Neural cell (in vitro differentiated cells): ENCODE measurements around the gene SIX4. TPM values are rescaled to one million over a fixed set of nuclear protein-coding genes. Genes with fewer than 3 reads are reported as not detected.
A peak's percentile ranks its signal among the peaks of the same experiment; 100 is the strongest.

Experiments used
- H2AFZ ChIP-seq: fragments of 200-600, 300-800 bp; sonication (generic), shearing (Covaris generic); 2 replicates; pipeline ENCODE4 v1.6.0; 2014; ENCODE audit warnings: low read depth, mild to moderate bottlenecking, antibody characterized with exemption, low read length, moderate library complexity
- H3F3A ChIP-seq: fragments of 200-600 bp; shearing (Covaris generic); 2 replicates; pipeline ENCODE4 v1.6.1; 2016; ENCODE audit warnings: mild to moderate bottlenecking, moderate library complexity, mixed read lengths, antibody characterized with exemption, low read length; ENCODE audit not compliant: insufficient read depth, poor library complexity, severe bottlenecking
- H3K27ac ChIP-seq: fragments of 200-600, 300-800 bp; sonication (generic), shearing (Covaris generic); 2 replicates; pipeline ENCODE4 v1.5.1; 2014; ENCODE audit warnings: mild to moderate bottlenecking, low read length, moderate library complexity
- H3K27me3 ChIP-seq: fragments of 300-800, 200-600 bp; sonication (generic), shearing (Covaris generic); 2 replicates; pipeline ENCODE4 v1.6.0; 2014; ENCODE audit warnings: mild to moderate bottlenecking, low read depth, low read length, moderate library complexity; ENCODE audit not compliant: insufficient read depth
- H3K36me3 ChIP-seq: fragments of 300-800, 200-600 bp; sonication (generic), shearing (Covaris generic); 2 replicates; pipeline ENCODE4 v1.5.1; 2014; ENCODE audit warnings: mild to moderate bottlenecking, antibody characterized with exemption, low read length, moderate library complexity; ENCODE audit not compliant: insufficient read depth
- H3K4me2 ChIP-seq: fragments of 300-800, 200-600 bp; sonication (generic), shearing (Covaris generic); 2 replicates; pipeline ENCODE4 v1.6.0; 2014; ENCODE audit warnings: mild to moderate bottlenecking, low read length
- H3K4me3 ChIP-seq: fragments of 300-800, 200-600 bp; sonication (generic), shearing (Covaris generic); 2 replicates; pipeline ENCODE4 v1.5.1; 2014; ENCODE audit warnings: mild to moderate bottlenecking, low read length, moderate library complexity
- H3K79me2 ChIP-seq: fragments of 200-600 bp; shearing (Covaris generic); replicated peaks from 2 replicates; pipeline ENCODE4 v1.6.0; 2014; ENCODE audit warnings: mild to moderate bottlenecking, low read length, moderate library complexity; ENCODE audit not compliant: insufficient read depth
- H3K9ac ChIP-seq: fragments of 300-800, 200-600 bp; sonication (generic), shearing (Covaris generic); 2 replicates; pipeline ENCODE4 v1.6.1; 2016; ENCODE audit warnings: mild to moderate bottlenecking, low read length, mixed read lengths
- H3K9me2 ChIP-seq: fragments of 200-600 bp; shearing (Covaris generic); 2 replicates; pipeline ENCODE4 v1.6.1; 2016; ENCODE audit warnings: mild to moderate bottlenecking, low read length, mixed read lengths; ENCODE audit not compliant: insufficient read depth
- H3K9me3 ChIP-seq: fragments of 200-600, 300-800 bp; sonication (generic), shearing (Covaris generic); 2 replicates; pipeline ENCODE4 v1.6.1; 2016; ENCODE audit warnings: mild to moderate bottlenecking, mixed run types, low read length, moderate library complexity, mixed read lengths
- H4K20me1 ChIP-seq: fragments of 200-600 bp; shearing (Covaris generic); 2 replicates; pipeline ENCODE4 v1.6.1; 2016; ENCODE audit warnings: mild to moderate bottlenecking, mixed run types; ENCODE audit not compliant: insufficient read depth
- EP300 ChIP-seq: fragments of 450-650 bp; conservative IDR thresholded peaks from 2 replicates; pipeline ENCODE4 v1.6.1; 2014; ENCODE audit warnings: antibody characterized with exemption, mild to moderate bottlenecking, moderate library complexity; ENCODE audit not compliant: poor library complexity, severe bottlenecking
- EZH2 ChIP-seq: fragments of 200-600, 300-800 bp; shearing (Covaris generic), sonication (generic); IDR thresholded peaks from 2 replicates; pipeline ENCODE4 v1.6.1; 2014; ENCODE audit warnings: antibody characterized with exemption, low read length, borderline replicate concordance, mild to moderate bottlenecking; ENCODE audit not compliant: insufficient read depth, poor library complexity, severe bottlenecking
- MXI1 ChIP-seq: fragments of 450-650 bp; conservative IDR thresholded peaks from 2 replicates; pipeline ENCODE4 v1.6.1; 2014; ENCODE audit warnings: antibody characterized with exemption, mild to moderate bottlenecking; ENCODE audit not compliant: poor library complexity, severe bottlenecking
- POLR2AphosphoS5 ChIP-seq: IDR thresholded peaks from 2 replicates; pipeline ENCODE4 v1.6.1; 2012
- RAD21 ChIP-seq: fragments of 450-650 bp; conservative IDR thresholded peaks from 2 replicates; pipeline ENCODE4 v1.6.1; 2014; ENCODE audit warnings: antibody characterized with exemption, mild to moderate bottlenecking, moderate library complexity
- SMC3 ChIP-seq: fragments of 450-650 bp; conservative IDR thresholded peaks from 2 replicates; pipeline ENCODE4 v1.6.1; 2014; ENCODE audit warnings: antibody characterized with exemption, mild to moderate bottlenecking, moderate library complexity; ENCODE audit not compliant: poor library complexity
- TAF1 ChIP-seq: IDR thresholded peaks from 2 replicates; pipeline ENCODE4 v1.6.1; 2012; ENCODE audit warnings: low read depth
- polyA plus RNA-seq: library from polyadenylated mRNA; depleted of rRNA; stranded (reverse); fragments of >200 nt; gene quantifications from 2 replicates; pipeline ENCODE4 v1.2.3, GENCODE V29; 2014
- TF ChIP-seq, protein P1 (sequence below): IDR thresholded peaks from 2 replicates; pipeline ENCODE4 v1.6.1; 2012; ENCODE audit warnings: borderline replicate concordance

The SIX4 gene
- polyA plus RNA-seq, 1 donor from 2014 or later = 1.1 TPM

DNA sequence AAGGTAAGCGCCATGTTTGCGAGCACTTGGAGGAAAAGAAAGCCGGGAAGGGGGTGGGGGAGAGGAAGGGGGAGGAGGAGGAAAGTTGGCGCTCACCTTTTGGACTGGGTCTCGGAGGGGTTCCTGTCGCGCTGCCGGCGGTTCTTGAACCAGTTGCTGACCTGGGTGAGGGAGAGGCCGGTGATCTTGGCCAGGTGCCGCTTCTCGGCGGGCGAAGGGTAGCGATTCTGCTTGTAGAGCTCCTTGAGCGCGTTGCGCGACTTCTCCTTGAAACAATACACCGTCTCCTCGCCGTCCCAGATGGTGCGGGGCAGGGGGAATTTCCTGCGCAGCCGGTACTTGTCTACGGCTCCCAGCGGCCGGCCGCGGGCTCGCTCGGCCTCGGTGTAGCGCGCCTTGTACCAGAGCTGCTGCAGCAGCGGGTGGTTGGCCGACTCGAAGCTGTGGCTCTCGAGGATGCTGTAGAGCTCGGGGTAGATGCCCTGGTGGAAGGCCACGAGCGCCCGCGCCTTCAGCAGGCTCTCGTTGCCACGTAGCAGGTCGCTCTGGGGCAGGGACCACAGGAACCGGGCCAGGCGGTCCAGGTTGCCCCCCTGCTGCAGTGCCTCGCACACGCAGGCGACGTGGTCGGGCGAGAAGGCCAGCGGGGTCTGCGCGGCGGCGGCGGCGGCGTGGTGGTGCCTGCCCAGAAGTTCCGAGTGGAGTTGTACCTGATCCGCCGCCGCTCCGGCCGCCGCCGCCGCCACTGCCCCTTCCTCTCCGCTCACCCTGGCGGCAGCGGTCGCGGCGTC, 840 bp downstream of the SIX4 start:
- Histone ChIP-seq H3K9me3 (no peaks in the 10 kb centered on the region), H2AFZ (peak overlapping the region; percentile 65), H3K9ac (peak overlapping the region; percentile 66), H3K27me3 (peaks cover 46% of the 10 kb centered on the region), H3K27ac (peak overlapping the region; percentile 12), H3K9me2 (no peaks in the 10 kb centered on the region), H3F3A (no peaks in the 10 kb centered on the region), H4K20me1 (no peaks in the 10 kb centered on the region), H3K4me3 (peak overlapping the region; percentile 96), H3K79me2 (no peaks in the 10 kb centered on the region), H3K36me3 (no peaks in the 10 kb centered on the region), H3K4me2 (peak overlapping the region; percentile 45)
- TF ChIP-seq, protein P1, sequence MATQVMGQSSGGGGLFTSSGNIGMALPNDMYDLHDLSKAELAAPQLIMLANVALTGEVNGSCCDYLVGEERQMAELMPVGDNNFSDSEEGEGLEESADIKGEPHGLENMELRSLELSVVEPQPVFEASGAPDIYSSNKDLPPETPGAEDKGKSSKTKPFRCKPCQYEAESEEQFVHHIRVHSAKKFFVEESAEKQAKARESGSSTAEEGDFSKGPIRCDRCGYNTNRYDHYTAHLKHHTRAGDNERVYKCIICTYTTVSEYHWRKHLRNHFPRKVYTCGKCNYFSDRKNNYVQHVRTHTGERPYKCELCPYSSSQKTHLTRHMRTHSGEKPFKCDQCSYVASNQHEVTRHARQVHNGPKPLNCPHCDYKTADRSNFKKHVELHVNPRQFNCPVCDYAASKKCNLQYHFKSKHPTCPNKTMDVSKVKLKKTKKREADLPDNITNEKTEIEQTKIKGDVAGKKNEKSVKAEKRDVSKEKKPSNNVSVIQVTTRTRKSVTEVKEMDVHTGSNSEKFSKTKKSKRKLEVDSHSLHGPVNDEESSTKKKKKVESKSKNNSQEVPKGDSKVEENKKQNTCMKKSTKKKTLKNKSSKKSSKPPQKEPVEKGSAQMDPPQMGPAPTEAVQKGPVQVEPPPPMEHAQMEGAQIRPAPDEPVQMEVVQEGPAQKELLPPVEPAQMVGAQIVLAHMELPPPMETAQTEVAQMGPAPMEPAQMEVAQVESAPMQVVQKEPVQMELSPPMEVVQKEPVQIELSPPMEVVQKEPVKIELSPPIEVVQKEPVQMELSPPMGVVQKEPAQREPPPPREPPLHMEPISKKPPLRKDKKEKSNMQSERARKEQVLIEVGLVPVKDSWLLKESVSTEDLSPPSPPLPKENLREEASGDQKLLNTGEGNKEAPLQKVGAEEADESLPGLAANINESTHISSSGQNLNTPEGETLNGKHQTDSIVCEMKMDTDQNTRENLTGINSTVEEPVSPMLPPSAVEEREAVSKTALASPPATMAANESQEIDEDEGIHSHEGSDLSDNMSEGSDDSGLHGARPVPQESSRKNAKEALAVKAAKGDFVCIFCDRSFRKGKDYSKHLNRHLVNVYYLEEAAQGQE = no peak
- TF ChIP-seq MXI1 (peak; percentile 53), EZH2 (no peak), RAD21 (peak; percentile 14), POLR2AphosphoS5 (peak; percentile 23)

DNA sequence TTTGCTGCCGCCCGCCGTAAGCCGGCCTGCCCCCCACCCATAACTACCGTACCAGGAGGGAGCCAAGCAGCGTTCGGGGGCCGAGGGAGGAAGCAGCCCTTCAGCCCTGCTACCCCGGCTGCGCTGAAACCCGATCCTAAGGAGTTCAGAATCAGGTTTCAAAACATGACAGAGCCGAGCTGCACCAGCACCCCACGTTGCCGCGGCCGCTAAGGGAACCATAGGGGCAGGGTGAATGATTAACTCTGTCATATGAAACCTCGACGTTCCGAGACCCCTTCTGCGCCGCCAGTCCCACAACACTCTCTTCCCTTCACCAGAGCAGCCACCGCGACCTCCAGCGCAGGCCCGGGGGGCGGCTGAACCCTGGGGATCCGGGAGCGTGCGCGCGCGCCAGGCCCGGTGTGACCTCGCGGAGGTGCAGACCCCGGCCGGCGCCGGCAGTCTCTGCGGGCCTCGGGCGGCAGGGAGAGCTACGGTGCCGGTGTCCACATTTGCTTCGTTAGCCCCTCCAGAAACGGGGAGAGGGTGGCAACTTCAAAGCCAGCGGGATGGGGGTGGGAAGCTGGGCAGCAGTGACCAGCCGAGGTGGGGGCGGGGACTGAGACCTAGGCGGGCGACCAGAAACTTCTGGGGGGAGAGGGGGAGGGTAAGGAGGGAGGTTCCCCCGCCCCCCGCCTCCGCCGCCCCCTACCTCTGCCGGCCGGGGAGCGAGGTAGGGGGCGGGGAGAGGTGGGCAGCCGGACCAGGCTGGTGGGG, 1.6 kb downstream of the SIX4 start:
- Histone ChIP-seq H3K36me3 (no peaks in the 10 kb centered on the region), H4K20me1 (no peaks in the 10 kb centered on the region), H3F3A (no peaks in the 10 kb centered on the region), H2AFZ (peak overlapping the region; percentile 65), H3K27ac (no peak overlapping the region), H3K9ac (peak overlapping the region; percentile 66), H3K4me2 (peak overlapping the region; percentile 44), H3K9me3 (no peaks in the 10 kb centered on the region), H3K79me2 (no peaks in the 10 kb centered on the region), H3K4me3 (peak overlapping the region; percentile 96), H3K27me3 (peaks cover 46% of the 10 kb centered on the region), H3K9me2 (no peaks in the 10 kb centered on the region)
- TF ChIP-seq TAF1 = no peak
- TF ChIP-seq POLR2AphosphoS5 = no peak
- no peak for TF ChIP-seq SMC3
- TF ChIP-seq RAD21 = peak; percentile 10
- TF ChIP-seq MXI1 = peak; percentile 36
- no peak for TF ChIP-seq EP300

DNA sequence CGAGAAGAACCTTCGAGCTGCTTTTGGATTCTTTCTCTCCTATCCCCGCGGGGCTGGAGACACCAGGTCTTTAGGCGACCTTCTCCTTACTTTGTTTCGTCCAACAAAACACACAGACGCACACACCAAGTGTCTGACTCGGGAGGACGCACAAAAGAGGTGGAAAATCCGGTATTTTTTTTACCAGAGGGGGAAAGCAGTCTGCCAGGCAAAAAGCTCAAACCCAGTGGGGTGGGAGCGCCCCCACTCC, 2.1 kb downstream of the SIX4 start:
- no peaks in the 10 kb centered on the region for H3K79me2 ChIP-seq

More for the DNA sequence above, 2.1 kb downstream of the SIX4 start:
- Histone ChIP-seq H3K9me2 (no peaks in the 10 kb centered on the region), H3F3A (no peaks in the 10 kb centered on the region), H4K20me1 (no peaks in the 10 kb centered on the region), H3K9me3 (no peaks in the 10 kb centered on the region), H3K27me3 (peaks cover 46% of the 10 kb centered on the region), H2AFZ (peak overlapping the region; percentile 33), H3K4me2 (peak overlapping the region; percentile 44), H3K27ac (no peak overlapping the region), H3K36me3 (no peaks in the 10 kb centered on the region), H3K4me3 (peak overlapping the region; percentile 96), H3K9ac (peak overlapping the region; percentile 66)
- no peak for TF ChIP-seq SMC3
- TF ChIP-seq MXI1 = peak; percentile 5
